H1 (cell line): Measurements from ENCODE around the gene TPD52L2.

Experiments used
- CHD2 ChIP-seq: IDR thresholded peaks from 2 replicates; pipeline ENCODE4 v1.6.1; 2012; ENCODE audit warnings: low read length, improper control_type of control experiment
- CREB1 ChIP-seq: IDR thresholded peaks from 2 replicates; pipeline ENCODE4 v1.6.1; 2012; ENCODE audit warnings: inconsistent platforms
- EZH2 ChIP-seq: fragments of 200-600 bp; sonication (generic); IDR thresholded peaks from 2 replicates; pipeline ENCODE4 v1.7.1; 2012; ENCODE audit warnings: low read depth, mild to moderate bottlenecking, moderate library complexity, low read length, inconsistent platforms; ENCODE audit not compliant: severe bottlenecking
- HDAC2 ChIP-seq, 2 experiments: fragments of 300-600 bp in 1 of 2; sonication (generic) in 1 of 2; IDR thresholded peaks; 2 replicates each; pipeline ENCODE4 v1.6.1; 2011 to 2012; ENCODE audit warnings: low read depth in 2 of 2, low read length in 2 of 2, mild to moderate bottlenecking in 2 of 2, moderate library complexity in 2 of 2, borderline replicate concordance in 1 of 2, inconsistent platforms in 1 of 2
- SUZ12 ChIP-seq: fragments of 200-600 bp; sonication (generic); IDR thresholded peaks from 2 replicates; pipeline ENCODE4 v1.6.1; 2012; ENCODE audit warnings: mild to moderate bottlenecking, inconsistent platforms, low read length, moderate library complexity, mixed read lengths
- TF ChIP-seq, protein P1 (sequence below), 3 experiments: IDR thresholded peaks; 1 replicate in 2 of 3; 2 replicates in 1 of 3; pipeline versions ENCODE4 v1.5.1 to v1.6.1; 2011; ENCODE audit warnings: low read length in 3 of 3, mild to moderate bottlenecking in 3 of 3, inconsistent platforms in 2 of 3, low read depth in 1 of 3, moderate library complexity in 1 of 3; ENCODE audit not compliant: insufficient read depth in 1 of 3; ENCODE audit errors: control extremely low read depth in 1 of 3

DNA sequence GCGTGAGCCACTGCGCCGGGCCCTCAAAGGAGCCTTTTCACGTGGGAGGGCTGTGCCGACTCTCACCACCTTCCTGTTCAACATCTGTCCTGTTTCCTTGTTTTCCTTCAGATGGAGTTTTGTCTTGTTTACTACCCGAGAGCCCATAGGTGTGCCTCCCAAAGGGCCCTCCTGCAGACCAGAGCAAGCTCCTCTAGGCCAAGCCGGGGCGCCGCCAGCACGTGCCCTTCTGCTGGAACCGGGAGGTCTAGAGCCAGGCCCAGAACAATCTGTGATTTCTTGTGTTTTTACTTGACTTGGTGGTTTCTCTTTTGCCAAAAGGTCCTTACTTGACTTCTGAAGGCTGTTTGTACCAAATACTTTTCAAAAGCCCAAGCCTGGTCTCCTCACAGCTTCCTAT lies 21.9 kb downstream of the TPD52L2 start:
- no peak for TF ChIP-seq HDAC2 (IDR thresholded peaks at IDR 0.05; ENCODE audit: borderline replicate concordance in 1 of 2, low read depth in 2 of 2, low read length in 2 of 2)
- TF ChIP-seq, protein P1, sequence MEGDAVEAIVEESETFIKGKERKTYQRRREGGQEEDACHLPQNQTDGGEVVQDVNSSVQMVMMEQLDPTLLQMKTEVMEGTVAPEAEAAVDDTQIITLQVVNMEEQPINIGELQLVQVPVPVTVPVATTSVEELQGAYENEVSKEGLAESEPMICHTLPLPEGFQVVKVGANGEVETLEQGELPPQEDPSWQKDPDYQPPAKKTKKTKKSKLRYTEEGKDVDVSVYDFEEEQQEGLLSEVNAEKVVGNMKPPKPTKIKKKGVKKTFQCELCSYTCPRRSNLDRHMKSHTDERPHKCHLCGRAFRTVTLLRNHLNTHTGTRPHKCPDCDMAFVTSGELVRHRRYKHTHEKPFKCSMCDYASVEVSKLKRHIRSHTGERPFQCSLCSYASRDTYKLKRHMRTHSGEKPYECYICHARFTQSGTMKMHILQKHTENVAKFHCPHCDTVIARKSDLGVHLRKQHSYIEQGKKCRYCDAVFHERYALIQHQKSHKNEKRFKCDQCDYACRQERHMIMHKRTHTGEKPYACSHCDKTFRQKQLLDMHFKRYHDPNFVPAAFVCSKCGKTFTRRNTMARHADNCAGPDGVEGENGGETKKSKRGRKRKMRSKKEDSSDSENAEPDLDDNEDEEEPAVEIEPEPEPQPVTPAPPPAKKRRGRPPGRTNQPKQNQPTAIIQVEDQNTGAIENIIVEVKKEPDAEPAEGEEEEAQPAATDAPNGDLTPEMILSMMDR (IDR thresholded peaks at IDR 0.05; ENCODE audit: control extremely low read depth in 1 of 3, insufficient read depth in 1 of 3, low read depth in 1 of 3, low read length in 3 of 3) = no peak
- no peak for TF ChIP-seq EZH2
- no peak for TF ChIP-seq SUZ12
- TF ChIP-seq CREB1 = no peak
- no peak for TF ChIP-seq CHD2
